Non-pigmented ciliary epithelial cell (primary cell): Measurements from ENCODE around the gene INPP5E.
A peak's percentile ranks its signal among the peaks of the same experiment; 100 is the strongest.

ENCODE experiments used
- DNase-seq: peaks from one replicate; pipeline ENCODE4 v3.0.0-alpha.2; 2010; ENCODE audit warnings: low read depth

INPP5E gene, protein sequence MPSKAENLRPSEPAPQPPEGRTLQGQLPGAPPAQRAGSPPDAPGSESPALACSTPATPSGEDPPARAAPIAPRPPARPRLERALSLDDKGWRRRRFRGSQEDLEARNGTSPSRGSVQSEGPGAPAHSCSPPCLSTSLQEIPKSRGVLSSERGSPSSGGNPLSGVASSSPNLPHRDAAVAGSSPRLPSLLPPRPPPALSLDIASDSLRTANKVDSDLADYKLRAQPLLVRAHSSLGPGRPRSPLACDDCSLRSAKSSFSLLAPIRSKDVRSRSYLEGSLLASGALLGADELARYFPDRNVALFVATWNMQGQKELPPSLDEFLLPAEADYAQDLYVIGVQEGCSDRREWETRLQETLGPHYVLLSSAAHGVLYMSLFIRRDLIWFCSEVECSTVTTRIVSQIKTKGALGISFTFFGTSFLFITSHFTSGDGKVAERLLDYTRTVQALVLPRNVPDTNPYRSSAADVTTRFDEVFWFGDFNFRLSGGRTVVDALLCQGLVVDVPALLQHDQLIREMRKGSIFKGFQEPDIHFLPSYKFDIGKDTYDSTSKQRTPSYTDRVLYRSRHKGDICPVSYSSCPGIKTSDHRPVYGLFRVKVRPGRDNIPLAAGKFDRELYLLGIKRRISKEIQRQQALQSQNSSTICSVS

DNA sequence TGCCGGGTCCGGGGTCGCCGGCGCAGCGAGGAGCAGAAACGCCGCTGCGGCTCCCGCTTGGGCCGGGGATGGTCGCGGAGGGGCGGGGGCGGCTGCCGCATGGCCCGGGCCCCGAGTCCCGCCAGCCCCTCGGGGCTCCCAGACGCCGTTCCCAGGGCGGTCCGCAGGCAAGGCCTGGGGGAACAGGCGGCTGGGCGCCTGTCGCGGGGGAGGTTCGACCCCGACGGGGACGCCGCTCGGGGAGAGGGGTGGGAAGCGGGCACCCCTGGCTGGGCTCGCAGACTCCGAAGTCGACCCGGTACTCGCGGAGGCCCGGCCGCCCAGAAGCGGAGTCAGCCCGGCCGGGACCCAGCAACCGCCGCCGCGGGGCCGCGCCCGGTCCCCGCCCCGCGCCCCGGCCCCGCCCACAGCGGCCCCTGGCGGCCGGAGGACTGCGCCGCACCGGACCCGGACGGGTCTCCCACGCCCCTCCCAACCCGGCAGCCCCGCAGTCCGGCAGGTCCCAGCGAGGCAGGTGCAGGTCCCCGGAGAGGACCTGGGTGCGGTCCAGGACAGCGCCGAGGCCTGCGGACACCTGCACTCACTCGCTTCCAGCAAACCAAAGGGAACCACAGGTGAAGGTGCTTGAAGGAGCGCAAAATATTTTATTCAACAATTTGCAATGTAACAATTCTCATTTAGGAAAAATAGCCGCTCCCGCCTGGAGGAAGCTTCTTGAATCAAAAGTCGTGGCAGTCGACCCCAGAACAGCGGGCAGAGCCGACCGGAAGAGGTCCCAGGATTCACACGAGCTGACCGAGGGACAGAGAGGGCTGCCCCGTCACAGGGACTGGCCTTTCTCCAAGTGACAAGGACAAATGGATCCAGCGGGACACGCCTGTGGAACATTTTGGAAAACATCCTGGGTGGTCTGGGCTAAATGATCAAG is at the start of gene INPP5E:
Gene INPP5E (minus strand): TSS at position 365 of the 928 bp plus-strand sequence. CDS start 426 bp downstream, outside the sequence.
- DNase-seq: no peak

- no peak for DNase-seq
Measured at GRCh38 chr9:136488247-136489214, 48.9 kb upstream of the INPP5E start.

GRCh38 chr9:136487672-136488071 is 48.0 kb upstream of the INPP5E start:
- no peak for DNase-seq

DNA sequence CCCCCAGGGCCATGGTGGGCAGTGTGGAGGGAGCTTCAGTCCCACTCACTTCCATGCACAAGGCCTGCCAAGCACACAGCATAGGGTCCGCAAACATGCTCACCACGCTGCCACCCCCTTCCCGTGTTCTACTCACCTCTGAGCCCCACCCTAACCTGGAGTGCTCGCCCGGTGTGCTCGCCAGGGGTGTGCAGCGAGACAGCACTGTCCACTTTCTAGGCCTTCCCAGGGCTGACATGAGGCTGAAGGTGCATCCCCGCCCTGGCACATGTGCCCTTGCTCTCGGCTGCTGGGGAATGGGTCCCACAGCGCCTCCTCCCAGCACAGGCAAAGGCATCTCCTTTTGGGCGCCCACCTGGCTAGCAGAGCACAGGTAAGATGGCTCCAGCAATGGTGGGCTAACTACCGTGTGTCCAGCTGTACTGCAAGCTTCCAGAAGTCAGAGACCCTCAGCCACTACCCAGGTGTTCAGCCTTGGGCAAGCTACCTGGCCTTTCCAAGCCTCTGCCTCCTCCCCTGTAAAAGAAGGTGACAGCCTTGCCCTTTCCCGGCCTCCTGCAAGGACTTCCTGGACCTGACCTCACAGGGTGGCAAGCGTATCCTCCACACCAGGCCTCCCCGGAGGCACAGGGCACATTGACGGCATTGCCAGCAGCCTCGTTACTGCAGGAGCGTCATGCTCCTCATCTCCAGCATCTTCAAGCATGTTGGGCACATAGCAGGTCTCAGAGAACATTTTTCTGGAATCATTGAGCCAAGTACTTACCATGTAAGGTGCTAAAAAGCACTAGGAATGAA is 47.4 kb upstream of the INPP5E start:
- no peak for DNase-seq

DNA sequence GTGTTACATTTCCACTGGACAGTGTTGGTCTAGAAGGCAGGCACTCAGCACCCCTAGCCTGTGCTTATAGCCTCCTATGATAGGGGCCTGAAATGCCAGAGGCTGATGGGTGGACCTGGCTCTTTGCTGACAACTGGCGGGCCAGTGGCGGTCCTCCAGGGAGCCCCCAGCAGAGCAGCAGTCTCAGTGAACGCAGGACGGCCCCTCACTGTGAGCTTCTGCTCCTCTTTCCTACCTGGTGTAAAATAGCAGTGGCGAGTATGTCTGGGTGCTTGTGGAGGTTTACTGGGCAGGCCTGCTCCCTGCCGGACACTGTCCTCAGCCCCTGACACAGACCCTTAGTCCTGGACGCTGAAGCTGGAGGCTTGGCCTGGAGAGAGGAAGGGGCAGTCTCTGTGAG is 46.5 kb upstream of the INPP5E start:
- DNase-seq: no peak

DNA sequence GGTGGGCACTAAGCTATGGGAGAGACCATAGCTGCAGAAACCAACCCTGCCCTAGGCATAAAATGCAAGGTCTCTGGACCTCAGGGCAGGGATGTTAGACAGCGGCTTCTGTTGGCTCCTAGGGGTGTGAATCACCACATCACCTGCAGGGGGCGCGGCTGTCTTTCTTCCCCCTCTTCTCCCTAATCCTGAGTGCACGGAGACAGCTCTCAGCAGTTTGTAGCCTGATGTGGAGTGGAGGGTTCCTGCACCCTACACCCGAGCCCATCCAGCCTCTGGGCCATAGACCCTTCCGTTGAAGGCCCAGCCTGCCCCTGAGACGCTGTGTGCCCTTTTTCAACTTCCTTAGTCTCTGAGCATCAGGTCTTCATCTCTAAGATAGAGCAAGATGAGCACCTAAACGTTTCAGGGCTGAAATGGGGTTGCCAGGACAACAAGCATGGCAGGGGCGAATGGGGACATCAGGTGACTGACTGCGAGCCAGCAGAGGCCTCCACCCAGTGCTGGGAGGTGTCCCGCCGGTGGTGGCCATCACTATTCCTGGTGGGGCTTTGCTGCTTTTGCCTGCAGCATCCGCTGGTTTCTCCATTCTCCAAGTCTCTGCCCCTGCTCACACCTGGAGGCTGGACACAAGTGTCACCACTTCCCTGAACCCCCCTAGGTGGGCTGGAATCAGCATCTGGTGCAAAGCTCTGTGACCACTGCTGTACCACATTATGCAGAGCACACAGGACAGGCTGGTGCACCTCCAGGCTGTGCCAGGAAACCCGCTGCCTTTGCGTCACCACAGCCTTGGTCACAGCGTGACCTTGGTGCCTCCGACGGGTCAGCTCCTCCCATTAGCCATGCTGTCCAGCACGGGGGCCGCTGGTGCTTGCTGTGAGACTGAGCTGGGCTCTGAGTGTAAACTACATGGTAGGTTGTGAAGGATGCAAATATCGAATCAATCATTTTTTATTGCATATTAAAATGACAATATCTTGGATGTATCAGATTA is 45.7 kb upstream of the INPP5E start:
- DNase-seq: no peak

- DNase-seq: no peak
Measured at GRCh38 chr9:136484153-136485048, 44.8 kb upstream of the INPP5E start.

DNA sequence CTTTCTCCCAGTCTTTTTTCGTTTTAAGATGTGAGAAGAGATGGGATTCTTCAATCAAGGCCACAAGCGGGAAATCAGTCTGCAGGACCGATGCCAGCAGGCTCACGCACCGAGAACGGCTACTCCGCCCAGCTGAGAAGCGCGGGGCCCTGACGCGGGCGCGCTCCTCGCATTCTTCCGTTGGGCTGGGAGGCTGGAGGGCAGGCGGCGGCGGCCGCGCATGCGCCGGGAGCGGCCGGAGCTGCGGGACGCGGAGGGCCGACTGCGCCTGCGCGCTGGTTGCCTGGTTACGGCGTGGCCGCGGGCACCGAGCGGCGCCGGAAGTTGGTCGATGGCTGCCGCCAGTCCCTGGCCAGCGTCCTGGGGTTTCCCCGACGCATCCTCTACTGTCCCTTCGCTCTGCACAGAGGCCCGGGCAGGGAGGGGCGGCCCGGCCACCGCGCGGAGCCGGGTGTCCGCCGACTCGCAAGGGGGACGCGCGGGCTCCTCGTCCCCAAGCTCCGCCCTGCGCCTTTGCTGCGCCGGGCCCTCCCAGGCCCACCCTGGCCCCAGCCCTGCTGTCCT is 44.0 kb upstream of the INPP5E start:
- no peak for DNase-seq

GRCh38 chr9:136482793-136483588 is 43.3 kb upstream of the INPP5E start, which contains the start of gene SEC16A:
Gene SEC16A (minus strand): TSS chr9:136483040. CDS start chr9:136477615, 5,425 bp downstream.
- peak; percentile 86 for DNase-seq

DNA sequence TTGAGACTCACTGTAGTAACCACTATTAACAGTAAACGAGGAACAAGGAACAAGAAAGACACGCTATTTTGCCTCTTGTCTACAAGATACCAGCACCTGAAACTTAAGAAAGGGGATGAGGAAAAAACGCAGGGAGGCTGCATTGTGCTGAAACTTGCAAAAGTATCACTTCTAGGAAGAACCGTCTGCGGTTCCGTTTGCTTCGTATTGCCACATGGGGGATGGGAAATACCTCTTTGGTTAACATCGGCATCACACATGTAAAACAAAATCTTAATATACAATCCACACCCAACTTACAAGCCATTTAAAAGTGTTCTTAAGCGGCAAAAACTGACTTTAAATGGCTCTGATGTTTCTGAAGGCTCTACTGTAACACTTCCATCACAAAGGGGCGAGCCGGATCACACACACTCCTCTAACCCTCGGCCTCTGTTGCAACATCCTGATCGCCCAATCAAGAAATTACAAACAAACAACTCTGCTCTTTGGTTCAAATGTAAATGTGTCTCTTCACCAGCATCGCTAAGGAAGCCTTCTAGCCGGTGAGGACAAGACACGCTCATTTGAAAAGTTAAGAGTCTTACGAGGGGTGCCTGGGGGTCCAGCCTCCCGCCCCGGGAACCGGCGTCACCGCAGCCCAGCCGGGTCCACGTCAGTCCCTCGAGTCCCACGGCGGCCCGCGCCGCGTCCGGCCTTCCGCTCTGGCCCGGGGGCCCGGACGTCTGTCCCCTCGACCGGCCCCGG is 42.6 kb upstream of the INPP5E start:
- DNase-seq: no peak

GRCh38 chr9:136481558-136481957 is 41.9 kb upstream of the INPP5E start:
- no peak for DNase-seq

DNA sequence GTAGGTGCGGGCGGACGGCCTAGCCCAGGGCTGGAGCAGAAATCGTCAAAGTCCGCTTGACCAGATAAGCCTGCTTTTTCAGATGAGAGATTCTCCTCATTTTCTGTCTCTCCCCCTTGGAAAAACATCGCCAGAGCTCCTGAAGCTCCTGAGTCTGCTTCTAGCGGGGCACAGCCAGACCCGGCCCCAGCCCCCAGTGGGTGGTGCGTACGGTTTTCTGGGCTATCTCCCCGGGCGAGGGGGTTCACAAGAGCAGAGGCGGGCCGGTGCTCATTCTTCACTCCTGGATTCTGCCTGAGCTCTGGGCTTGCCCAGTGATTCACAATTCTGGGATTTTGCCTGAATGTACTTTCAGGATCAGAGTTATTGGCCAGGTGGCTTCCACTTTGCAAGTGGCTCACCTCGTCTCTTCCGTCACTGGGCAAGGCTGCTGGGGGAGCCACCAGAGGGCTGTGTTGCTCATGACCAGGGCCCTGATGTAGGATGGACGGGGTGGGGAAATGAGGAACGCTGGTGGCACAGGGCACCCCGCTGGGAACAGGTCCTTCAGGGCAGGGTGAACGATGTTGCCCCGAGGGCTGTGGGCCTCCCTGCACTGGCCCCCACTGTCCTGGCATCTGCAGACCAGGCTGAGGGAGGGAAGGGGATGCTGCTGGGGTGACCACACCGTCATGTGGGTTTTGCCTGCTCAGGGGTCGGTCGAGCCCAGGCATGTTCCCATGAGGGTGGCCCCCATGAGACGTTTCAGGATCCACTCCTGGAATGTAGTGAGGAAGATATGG is 36.9 kb upstream of the INPP5E start:
- no peak for DNase-seq

- DNase-seq: no peak
Measured at GRCh38 chr9:136474974-136475865, 35.6 kb upstream of the INPP5E start.

DNA sequence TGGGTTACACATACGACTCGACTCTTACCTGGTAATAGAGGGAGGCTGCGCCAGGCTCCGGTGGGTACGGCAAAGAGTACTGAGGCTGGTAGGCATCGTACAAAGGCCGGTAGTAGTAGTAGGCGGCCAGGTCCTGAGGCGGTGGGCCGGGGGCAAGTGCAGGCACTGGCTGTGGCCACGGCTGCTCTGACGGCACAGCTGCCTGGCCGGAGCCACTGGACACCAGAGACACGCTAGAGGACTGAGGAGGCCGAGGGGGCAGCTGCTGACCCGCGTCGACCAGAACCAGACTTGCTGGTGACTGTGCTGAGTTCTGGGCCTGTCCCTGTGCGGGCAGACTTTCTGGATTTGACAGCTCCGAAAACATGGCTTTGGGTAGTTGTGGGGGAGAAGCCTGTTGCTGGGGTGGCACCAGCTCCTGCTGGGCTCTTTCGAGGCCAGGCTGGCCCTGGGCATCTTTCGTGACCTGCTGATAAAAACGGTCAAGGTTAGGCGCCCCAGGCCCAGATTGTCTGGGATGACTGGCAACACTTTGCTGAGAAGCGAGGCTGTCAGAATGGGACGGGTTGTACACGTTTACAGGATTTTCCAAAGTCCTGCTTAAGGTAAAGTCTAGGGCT is 34.5 kb upstream of the INPP5E start:
- DNase-seq: no peak
